K562 (cell line): ENCODE data around the gene OXNAD1. TPM values are rescaled to one million over a fixed set of nuclear protein-coding genes. Genes with fewer than 3 reads are reported as not detected.

Source experiments
- BACH1 ChIP-seq: fragments of 200-800 bp; sonication (Bioruptor generic); IDR thresholded peaks from 2 replicates; pipeline ENCODE4 v1.6.1; 2016; ENCODE audit warnings: missing genetic modification characterization, missing compliant biosample characterization
- CBX3 ChIP-seq, 2 experiments: IDR thresholded peaks; 1 replicate in 1 of 2; 2 replicates in 1 of 2; pipeline ENCODE4 v1.6.1; 2012; ENCODE audit warnings: inconsistent platforms in 2 of 2, low read length in 2 of 2, borderline replicate concordance in 1 of 2, control low read depth in 1 of 2
- ID3 ChIP-seq, 2 experiments: fragments of 250-450 bp in 1 of 2; fragments of 450-650 bp in 1 of 2; sonication (Bioruptor Pico) in 1 of 2; IDR thresholded peaks; 2 replicates each; pipeline versions ENCODE4 v1.6.1 to v1.8.0; 2016 to 2021; ENCODE audit warnings: mild to moderate bottlenecking in 2 of 2, moderate library complexity in 2 of 2, missing compliant biosample characterization in 1 of 2, missing genetic modification characterization in 1 of 2
- NFIC ChIP-seq: fragments of 450-650 bp; IDR thresholded peaks from 2 replicates; pipeline ENCODE4 v1.6.1; 2017; ENCODE audit warnings: mild to moderate bottlenecking, inconsistent platforms
- RERE ChIP-seq: sonication (generic); formaldehyde crosslinking; IDR thresholded peaks from 2 replicates; pipeline ENCODE4 v1.8.0; 2023; ENCODE audit warnings: missing genetic modification reagents, mild to moderate bottlenecking, borderline replicate concordance
- ZNF263 ChIP-seq: sonication (generic); formaldehyde crosslinking; IDR thresholded peaks from 2 replicates; pipeline ENCODE4 v1.8.0; 2022; ENCODE audit warnings: mild to moderate bottlenecking, missing genetic modification reagents, borderline replicate concordance
- ZZZ3 ChIP-seq: fragments of 450-650 bp; IDR thresholded peaks from 2 replicates; pipeline ENCODE4 v1.6.1; 2016; ENCODE audit warnings: antibody characterized with exemption, mild to moderate bottlenecking, moderate library complexity
- polyA plus RNA-seq, 8 experiments: library from polyadenylated mRNA; depleted of rRNA in 4 of 8; stranded (reverse) in 5 of 8; unstranded in 3 of 8; fragments of >200 nt; fragmentation: Nextera tagmentation in 2 of 8; fragmentation: Illumina TruSeq in 1 of 8; extraction: Ambion mirVana in 2 of 8; extraction: Trizol in 1 of 8; gene quantifications; 2 replicates each; pipeline versions ENCODE4 v1.2.1 to v1.2.3, GENCODE V29; 2011 to 2014; ENCODE audit warnings: inconsistent platforms in 1 of 8, missing spikeins in 1 of 8
- total RNA-seq, 7 experiments: library from RNA; depleted of rRNA in 6 of 7; stranded (reverse); fragments of >200 nt in 6 of 7; fragmentation: Illumina TruSeq in 2 of 7; extraction: Trizol in 2 of 7; gene quantifications; 2 replicates each; pipeline versions ENCODE4 v1.2.1 to v1.2.3, GENCODE V29; 2011 to 2021; ENCODE audit warnings: low replicate concordance in 1 of 7

The OXNAD1 gene
- total and polyA plus RNA-seq, 9 of the 15 experiments (the other 6 are each of a cell fraction or from before 2014, with no cell fraction given) = 12.8 to 44.4 (median 41.1) TPM

- TF ChIP-seq CBX3 (IDR thresholded peaks at IDR 0.05; ENCODE audit: borderline replicate concordance in 1 of 2, low read length in 2 of 2) (no peak), ZNF263 (CRISPR knock-in tag) (no peak), BACH1 (tag) (no peak), RERE (no peak), ZZZ3 (no peak), NFIC (no peak), ID3 (CRISPR knock-in tag; IDR thresholded peaks at IDR 0.05) (no peak), ID3 (tag; IDR thresholded peaks at IDR 0.05) (no peak)
Observed at GRCh38 chr3:16258866-16259265, 6.1 kb upstream of the OXNAD1 start (continued).
